GM12892 (cell line): Measurements from ENCODE around the gene MICAL3.

Source experiments
- POLR2A ChIP-seq: IDR thresholded peaks from 2 replicates; pipeline ENCODE4 v1.6.1; 2011; ENCODE audit warnings: low read depth, low read length, control low read depth
- POLR2AphosphoS5 ChIP-seq: IDR thresholded peaks from 2 replicates; pipeline ENCODE4 v1.6.1; 2011; ENCODE audit warnings: low read depth, low read length, control low read depth
- TAF1 ChIP-seq: IDR thresholded peaks from 2 replicates; pipeline ENCODE4 v1.6.1; 2011; ENCODE audit warnings: low read depth, mild to moderate bottlenecking, control low read depth, low read length, borderline replicate concordance

DNA sequence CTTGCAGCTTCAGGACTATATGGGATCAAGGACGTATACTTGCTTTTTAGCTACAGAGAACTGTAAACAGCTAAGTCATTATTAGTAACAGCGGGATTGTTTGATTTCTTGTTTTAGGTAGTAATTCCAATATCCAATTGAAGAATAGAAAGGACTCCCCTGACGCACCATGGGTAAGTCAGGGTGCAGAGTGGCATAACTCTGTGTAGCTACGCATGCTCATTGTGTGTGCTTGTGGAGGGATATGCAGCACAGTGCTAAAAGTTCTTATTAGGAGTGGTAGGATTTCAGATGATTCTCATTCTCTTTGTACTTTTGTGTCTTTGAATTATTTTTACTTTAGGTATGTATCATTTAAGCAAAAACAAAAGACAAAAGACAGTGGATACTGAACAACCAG is 45.7 kb upstream of the MICAL3 start:
- no peak for TF ChIP-seq POLR2AphosphoS5
- no peak for TF ChIP-seq POLR2A
- no peak for TF ChIP-seq TAF1
